NCI-H345 treated with DMSO at 0.1 percent for 48 hours (cell line): ENCODE measurements around the gene COLEC11.

Experiments used
- DNase-seq: peaks from one replicate; lab custom pipeline; 2025; ENCODE audit not compliant: unreplicated experiment; lab: John Stamatoyannopoulos, UW

Gene COLEC11

DNA sequence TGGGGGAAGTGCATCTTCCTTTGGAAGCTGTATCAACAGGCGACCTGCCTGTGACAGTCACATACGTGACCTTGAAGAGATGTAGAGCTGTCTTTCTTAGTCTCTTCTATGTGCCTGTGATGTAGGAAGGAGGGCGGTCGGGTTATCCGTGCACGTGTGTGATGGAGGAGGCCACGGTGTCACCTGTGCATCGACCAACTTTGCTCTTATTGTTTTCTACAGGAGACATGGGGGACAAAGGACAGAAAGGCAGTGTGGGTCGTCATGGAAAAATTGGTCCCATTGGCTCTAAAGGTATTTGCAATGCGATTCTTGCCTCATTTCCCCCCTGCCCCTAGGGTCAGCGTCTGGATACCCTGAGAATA, 42.4 kb downstream of the COLEC11 start:
- no peak for DNase-seq

DNA sequence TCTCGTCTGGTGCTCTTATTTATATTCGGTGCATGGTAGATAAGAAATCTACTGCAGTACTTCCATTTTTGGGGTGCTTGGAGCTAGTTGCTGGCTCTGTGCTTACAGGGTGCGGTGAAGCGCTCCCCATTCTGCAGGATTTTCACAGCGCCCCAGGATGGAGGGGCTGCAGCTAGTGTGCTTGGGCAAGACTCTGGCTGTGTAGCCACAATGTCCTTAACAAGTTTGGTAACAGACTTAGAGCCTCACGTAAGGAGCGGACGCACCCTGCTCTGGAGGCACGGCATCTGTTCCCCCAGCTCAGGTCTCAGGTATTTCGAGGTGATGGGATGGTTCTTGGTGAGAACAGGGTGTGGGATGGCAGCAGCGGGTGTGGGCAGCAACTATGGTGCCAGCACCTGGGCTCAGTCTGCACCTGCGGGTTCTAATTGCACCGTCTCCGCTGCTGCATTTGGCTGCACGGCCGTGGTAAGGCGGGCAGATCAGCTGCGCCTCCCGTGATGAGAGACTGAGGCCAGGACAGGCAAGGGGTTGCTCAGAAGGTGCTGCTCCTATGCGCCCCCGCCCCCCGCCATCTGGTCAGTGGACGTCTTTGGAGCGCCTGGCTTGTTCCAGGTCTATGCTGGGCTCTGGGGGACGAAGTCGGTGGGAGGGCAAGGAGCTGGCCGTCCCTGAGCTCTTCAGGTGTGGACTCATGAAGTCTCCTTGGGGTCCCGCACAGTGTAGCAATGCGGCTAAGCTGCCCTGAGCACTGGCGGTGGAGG, 43.0 kb downstream of the COLEC11 start:
- no peak for DNase-seq

DNA sequence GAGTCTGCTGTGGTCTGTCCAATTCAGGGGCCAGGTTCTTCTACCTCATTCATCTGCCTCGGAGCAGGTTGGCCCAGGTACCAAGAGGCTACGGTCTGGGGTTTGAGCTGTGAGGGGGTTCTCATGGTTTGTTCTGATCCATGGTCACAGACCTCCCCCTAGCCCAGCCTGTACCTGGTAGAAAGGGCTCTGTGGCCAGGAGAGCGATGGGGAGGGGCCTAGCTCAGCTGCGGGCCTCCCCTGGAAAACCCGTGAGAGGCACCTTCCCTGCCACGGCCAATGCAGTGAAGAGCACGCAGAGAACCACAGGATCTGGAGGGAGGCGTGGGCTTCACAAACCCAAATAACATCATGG, 43.5 kb downstream of the COLEC11 start:
- DNase-seq = no peak

DNA sequence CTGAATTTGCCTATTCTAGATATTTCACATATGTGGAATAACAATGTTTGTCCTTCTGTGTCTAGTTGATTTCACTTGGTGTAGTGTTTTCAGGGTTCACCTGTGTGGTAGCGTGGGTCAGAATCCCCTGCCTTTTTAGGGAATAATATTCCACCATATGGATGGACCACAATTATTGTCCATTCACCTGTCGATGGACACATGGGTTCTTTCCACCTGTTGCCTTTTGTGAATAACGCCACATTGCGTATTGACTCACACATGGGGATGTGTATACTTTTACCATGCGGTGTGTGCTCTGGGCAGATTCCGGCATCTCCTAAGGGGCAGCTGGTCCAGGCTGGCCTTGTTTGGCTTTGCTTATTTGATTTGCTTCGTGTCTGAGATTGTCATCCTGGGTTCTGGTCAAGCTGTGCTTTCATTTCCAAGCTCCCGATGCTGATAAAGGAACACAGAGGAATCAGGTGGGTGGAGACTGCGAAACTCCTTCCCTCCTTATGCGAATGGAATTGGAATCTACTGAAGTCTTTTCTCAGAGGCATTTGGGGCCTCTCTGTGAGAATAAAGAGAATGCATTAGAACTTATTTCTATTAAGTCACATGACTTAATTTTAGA, 44.2 kb downstream of the COLEC11 start:
- no peak for DNase-seq

DNA sequence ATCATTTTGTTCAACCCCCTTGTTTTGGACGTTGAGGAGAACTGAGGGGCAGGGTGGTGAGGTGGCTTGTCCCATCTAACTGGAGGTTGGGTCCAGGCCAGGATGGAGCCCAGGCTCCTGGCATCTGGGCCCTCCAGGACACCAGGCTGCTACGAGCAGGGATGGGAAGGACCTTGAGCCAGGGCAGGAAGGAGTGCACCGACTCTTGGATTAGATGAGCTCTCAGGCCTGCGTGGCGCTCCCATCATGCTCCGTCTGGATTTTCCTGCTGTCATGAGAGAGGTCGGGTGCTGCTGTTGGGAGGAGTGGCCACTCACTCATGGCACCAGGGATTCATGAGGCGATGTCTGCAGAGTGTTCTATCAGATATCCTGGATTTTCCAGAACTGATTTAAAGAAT, 44.7 kb downstream of the COLEC11 start:
- DNase-seq = no peak

DNA sequence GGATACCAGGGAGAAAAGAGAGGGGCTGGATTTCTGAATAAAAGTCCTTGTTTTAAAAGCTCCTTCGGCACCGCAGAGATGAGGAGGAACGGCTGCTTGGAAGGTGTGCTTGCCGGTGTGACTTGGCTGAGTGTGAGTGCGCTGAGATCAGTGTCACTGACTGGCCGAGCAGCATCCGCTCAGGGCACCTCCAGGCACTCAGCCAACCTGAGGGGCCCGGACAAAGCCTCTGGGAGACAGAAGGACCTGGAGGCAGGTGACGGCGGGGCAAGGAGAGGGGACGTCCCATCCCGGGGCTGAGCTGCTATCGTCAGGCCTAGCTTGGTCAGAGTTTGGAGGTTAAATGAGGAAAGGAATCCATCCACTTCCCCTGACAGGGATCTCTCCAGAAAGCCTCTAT, 46.3 kb downstream of the COLEC11 start:
- DNase-seq = no peak

DNA sequence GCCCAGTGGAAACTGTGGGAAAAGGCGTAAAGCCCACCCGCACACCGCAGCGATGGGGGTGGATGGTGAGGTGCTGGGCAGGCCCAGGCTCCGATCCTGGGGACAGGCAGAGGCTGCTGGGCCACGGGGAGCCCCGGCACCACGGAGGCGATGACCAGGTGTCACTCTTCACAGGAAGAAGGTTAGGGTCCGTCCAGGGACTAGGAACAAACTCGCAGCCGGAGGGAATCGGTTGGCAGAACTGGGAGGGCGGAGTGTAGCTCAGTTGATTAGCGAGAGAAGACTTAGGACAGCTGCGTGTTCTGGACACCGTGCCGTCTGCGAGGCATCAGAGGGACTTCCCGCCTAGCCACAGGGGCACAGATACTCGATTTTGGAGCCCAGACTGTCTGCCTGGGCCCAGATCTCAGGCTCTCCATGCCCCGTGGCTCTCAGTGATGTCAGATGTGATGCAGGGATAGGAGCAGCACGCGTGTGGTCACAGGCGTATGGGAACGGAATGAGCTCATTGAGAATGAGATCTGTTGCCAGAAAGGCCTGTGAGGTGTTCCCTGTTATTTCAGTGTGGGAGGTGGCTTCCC, 47.0 kb downstream of the COLEC11 start:
- DNase-seq = no peak

DNA sequence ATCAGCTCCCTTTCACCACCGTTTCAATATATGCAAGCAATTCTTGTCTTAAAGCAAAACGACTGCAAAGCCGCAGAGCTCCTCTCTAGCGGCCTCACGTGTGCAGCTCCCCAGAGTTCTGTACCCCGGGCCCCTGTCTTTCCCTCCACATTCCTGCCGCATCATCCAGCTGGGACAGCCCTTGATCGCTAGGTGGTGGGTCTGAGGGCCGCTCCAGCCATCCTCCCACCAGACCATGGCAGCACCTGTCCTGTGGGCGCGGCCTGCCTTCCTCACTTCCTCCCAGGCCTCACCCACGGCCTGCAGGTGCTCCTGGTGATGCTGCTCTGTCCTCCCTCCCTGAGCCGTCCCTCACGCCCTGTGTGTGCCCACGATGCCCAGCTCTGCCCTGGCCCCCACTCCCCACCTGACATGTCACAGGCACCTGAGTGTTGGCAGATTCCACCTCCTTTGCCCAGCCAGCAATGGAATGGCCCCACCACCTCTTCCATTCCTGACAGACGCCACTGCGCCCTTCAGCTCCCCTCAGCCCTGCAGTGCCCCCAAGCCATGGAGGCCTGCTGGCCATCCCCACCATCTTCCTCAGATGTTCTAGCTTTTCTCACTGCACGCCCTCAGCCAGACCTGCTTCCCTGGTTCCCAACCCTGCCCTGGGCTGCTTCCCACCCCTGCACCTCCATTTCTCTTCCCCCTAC, 47.8 kb downstream of the COLEC11 start:
- no peak for DNase-seq

DNA sequence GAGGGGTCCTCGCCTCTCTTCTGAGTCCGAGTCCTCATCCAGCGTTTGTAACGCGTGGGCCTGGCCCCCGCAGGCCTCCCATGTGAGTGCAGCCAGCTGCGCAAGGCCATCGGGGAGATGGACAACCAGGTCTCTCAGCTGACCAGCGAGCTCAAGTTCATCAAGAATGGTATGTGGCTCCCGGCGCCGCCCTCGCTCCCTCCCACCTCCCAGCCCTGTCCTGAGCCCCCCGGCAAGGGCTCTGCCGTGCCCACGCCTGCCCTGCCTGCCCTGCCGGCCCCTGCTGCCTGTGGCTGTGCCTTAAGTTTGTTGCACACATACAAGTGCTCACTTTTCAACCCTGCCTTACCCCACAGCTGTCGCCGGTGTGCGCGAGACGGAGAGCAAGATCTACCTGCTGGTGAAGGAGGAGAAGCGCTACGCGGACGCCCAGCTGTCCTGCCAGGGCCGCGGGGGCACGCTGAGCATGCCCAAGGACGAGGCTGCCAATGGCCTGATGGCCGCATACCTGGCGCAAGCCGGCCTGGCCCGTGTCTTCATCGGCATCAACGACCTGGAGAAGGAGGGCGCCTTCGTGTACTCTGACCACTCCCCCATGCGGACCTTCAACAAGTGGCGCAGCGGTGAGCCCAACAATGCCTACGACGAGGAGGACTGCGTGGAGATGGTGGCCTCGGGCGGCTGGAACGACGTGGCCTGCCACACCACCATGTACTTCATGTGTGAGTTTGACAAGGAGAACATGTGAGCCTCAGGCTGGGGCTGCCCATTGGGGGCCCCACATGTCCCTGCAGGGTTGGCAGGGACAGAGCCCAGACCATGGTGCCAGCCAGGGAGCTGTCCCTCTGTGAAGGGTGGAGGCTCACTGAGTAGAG, 48.7 kb downstream of the COLEC11 start:
- no peak for DNase-seq

DNA sequence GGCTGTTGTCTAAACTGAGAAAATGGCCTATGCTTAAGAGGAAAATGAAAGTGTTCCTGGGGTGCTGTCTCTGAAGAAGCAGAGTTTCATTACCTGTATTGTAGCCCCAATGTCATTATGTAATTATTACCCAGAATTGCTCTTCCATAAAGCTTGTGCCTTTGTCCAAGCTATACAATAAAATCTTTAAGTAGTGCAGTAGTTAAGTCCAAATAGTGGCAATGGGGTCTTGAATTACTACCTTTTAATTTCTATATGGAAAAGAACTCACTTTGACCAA, 49.3 kb downstream of the COLEC11 start:
- peak; percentile 60 for DNase-seq

DNA sequence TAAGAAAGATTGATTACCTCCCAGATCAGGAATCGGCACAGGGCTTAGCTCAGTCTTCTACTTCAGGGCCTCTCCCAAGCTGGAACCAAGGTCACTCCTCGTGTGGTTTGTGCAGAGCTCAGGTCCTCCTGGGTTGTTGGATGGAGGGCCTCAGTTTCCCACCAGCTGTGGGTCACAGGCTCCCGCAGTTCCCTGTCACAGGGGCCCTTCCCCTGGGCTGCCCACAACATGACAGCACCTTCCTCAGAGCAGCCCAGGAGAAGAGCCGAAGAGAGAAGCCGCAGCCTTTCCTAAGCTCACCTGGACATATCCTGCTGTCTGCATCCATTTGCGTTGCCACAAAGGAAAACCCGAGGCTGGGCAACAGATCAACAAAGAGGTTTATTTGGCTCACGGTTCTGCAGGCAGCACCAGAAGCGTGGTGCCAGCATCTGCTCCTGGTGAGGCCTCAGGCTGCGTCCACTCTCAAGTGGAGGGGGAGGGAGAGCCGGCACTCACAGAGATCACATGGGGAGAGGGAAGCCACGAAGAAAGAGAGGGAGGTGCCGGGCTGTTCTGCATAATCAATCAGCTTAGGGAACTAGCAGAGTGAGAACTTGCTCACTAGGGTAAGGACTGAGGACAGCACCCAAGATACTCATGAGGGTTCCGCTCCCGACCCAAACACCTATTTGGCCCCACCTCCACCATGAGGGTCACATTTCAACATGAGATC, 50.1 kb downstream of the COLEC11 start:
- DNase-seq = no peak

DNA sequence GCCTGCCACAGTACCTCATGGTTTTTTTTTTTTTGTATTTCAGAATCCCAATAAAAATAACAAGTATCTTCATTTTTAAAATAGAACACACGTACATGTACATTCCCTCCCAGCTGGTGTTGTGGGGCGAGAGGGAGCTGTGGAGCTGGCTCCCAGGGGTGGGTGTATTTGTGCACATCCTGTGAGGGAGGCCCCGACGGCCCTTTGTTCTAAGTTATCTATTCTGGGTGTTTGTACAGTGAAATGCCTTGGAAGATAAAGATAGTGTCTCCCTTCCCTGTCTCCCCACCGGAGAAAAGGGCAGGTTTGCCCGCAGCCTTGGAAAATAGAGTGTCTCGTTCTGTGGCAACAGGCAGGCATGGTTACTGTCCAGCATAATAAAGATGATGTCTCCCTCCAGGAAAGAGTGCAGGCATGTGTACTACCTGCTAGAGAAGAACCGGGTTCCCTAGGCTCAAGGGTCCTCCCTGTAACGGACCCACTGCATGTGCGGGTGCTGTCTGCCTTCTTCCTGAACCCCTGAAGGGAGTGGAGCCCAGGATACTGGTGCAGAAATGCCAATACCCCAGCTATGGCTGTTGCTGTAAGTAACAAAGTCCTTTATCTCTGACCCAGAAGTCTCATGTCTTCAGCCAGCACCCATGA, 51.0 kb downstream of the COLEC11 start:
- DNase-seq = no peak

DNA sequence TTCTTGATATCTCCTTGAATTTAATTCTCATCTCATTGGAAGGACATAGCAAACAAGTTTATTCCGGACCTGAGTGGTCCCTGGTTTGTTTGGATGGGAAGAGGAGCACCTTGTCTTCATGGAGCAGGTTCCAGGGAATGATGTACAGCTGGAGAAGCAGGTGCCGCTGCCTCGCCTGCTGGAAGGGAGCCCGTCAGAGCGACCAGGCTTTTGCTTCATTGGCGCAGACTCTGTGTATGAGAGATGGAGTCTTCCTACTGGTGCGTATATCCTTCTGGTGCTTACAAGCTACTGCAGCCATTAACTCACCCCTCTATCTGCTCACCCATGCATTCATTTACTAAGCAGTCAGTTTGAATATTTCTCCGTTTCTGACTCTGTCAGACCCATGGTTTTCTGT, 51.5 kb downstream of the COLEC11 start:
- no peak for DNase-seq

DNA sequence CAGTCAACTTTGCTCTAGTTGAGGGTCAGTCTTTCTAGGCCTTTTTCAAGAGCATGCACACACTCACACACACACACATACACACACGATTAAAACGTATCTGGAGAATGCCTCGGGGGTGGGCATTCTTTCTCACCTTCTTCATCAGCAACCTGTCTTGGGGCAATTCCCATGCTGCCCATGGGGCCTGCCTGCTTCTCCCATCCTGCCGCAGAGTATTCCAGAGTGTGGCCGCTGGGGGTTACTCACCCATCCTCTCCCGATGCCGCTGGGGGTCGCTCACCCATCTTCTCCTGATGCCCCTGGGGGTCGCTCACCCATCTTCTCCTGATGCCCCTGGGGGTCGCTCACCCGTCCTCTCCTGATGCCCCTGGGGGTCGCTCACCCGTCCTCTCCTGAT, 52.3 kb downstream of the COLEC11 start:
- no peak for DNase-seq

DNA sequence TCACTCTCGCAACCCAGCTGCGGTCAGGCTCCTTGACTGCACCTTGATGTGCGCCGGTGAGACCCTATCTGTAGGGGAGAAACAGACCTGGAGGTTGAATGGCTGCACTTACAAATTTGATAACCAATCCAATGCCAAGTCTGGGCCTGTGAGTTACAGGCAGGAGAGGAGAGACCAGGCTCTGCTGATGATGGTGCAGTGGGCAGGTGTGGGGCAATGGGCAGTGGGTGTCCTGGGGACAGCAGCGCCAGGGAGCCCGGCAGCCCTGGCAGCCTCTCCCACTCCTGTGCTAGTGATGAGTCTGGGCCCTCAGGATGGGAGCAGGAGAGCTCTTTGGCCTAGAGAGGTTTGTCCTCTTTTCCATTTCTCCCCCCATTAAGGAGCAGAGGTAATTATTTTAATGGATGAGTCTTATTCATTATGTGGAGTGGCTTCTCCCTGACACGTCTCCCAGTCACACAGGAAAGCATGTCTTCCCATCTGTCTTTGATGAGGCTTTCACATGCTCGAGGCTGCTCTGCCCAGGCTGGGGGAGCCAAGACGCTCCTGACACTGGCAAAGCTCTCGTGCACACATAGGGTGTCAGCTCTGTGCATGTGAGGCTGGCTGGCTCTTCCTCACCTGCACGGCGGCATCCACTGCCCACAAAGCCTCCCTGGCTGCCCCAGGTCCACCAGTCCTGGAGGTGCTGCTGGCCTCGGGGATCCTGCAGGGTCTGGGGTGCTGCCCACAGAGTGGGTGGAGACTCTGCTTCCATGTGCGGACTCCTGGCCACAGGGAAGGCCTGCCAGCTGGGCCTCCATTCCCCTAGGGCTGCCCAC, 53.1 kb downstream of the COLEC11 start:
- no peak for DNase-seq

DNA sequence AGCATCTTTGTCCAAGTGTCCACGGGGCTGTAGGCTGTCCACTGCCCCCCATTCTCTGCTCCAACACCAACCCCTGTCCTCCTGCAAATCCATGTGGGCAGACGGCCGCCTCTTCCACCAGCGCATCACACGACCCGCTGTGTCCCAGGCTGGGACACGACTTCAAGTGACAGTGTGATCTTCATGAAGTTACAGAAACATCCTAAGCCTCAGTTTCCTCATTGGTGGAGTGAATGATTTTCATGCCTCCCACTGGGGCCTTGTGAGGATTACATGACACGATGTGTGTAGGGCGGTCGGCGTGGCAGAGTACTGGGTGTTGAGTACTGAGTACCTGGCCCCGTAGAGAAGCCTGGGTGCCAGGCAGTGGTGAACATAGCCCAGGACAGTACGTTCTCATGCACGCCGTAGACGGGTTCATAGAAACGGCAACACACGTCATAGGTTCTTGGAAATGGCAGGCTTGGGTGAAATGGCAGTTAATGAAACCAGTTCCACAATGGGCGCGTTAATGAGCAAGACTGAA, 53.8 kb downstream of the COLEC11 start:
- DNase-seq = no peak

DNA sequence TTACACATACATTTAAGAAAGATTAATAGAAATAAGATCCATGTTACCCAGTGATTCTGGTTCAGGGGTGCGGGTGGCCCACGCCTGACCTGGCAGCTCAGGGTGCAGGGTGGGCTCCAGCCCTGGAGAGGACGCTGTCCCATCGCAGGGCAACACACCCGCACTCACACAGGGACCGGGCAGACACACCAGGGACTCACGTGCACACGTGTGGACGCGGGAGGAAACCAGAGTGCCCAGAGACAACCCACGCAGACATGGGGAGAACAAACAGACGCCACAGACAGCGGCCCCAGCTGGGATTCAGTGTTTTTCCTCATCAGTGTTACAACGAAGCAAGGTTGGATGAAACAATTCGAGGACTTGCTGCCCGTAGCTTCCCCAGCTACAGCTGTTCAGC, 54.7 kb downstream of the COLEC11 start:
- DNase-seq = no peak

DNA sequence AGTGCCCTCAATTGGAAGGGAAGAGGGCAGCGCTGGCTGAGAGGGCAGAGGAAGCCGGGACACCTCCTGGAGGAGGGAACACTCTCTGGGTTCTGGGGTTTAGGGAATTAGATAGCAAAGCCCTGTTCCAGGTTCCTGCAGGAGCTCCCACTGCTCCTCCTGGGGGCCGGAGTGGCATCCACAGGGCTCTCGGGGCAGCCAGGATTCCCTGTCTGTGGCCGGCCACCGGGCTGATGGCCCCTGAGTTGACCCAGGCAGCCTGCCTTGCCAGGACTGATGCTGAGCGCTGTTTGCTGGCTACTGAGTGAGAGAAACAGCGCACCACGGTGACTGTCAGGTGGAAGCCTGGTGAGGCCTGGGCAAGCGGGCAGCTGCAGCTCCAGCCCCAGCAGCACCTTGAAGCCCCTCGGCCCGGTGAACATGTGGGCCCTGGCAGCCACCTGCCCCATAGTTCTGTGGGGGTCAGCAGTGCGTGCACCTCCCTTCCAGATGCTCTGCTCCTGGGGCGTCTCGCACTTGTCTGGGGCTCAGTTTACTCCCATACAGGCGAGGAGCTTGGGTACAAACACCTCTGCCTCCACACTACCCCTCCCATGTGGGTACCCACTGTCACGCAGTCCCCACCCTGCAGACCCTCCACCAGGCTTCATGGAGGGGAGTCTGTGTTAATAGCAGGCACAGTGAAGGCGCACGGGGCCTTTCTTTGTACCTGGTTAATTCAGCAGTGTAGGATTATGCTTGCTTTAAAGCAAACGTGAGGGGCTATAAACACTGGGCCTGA, 55.4 kb downstream of the COLEC11 start:
- DNase-seq = no peak
